ENCODE data around the gene AHNAK.
"Not testable (repeated sequence)": the region's sequence is repeated elsewhere in the genome, so short reads cannot be mapped to it uniquely, and the experiment has no call there.

Gene AHNAK

GRCh38 chr11:62457478-62457877, 89.1 kb downstream of the AHNAK start:
- H3K4me3 ChIP-seq (ENCODE audit: low read depth, low read length): no peak overlapping the region
- H3K4me1 ChIP-seq (ENCODE audit: control insufficient read depth, insufficient read depth, low read length, unreplicated experiment): peaks cover 18% of the 10 kb centered on the region
- no peaks in the 10 kb centered on the region for H3K79me2 ChIP-seq (ENCODE audit: control insufficient read depth, insufficient read depth, low read length, unreplicated experiment)
- H3K27me3 ChIP-seq (ENCODE audit: insufficient read depth, low read length): no peaks in the 10 kb centered on the region
- no peaks in the 10 kb centered on the region for H3K36me3 ChIP-seq (ENCODE audit: insufficient read depth, low read length)
- H2AFZ ChIP-seq (ENCODE audit: low read length, unreplicated experiment): no peak overlapping the region
- H3K27ac ChIP-seq (ENCODE audit: low read depth, low read length): no peak overlapping the region

GRCh38 chr11:62456630-62457029, 90.0 kb downstream of the AHNAK start:
- H2AFZ ChIP-seq (ENCODE audit: low read length, unreplicated experiment): no peak overlapping the region
- H3K36me3 ChIP-seq (ENCODE audit: insufficient read depth, low read length): no peaks in the 10 kb centered on the region
- no peak overlapping the region for H3K4me3 ChIP-seq (ENCODE audit: low read depth, low read length)
- H3K27me3 ChIP-seq (ENCODE audit: insufficient read depth, low read length): no peaks in the 10 kb centered on the region
- H3K4me1 ChIP-seq (ENCODE audit: control insufficient read depth, insufficient read depth, low read length, unreplicated experiment): peaks cover 10% of the 10 kb centered on the region
- H3K79me2 ChIP-seq (ENCODE audit: control insufficient read depth, insufficient read depth, low read length, unreplicated experiment): no peaks in the 10 kb centered on the region
- H3K27ac ChIP-seq (ENCODE audit: low read depth, low read length): no peak overlapping the region

- H3K4me1 ChIP-seq (ENCODE audit: control insufficient read depth, insufficient read depth, low read length, unreplicated experiment): peaks cover 7% of the 10 kb centered on the region
- H3K79me2 ChIP-seq (ENCODE audit: control insufficient read depth, insufficient read depth, low read length, unreplicated experiment): no peaks in the 10 kb centered on the region
- no peak overlapping the region for H3K4me3 ChIP-seq (ENCODE audit: low read depth, low read length)
- no peaks in the 10 kb centered on the region for H3K27me3 ChIP-seq (ENCODE audit: insufficient read depth, low read length)
- no peaks in the 10 kb centered on the region for H3K36me3 ChIP-seq (ENCODE audit: insufficient read depth, low read length)
- H2AFZ ChIP-seq (ENCODE audit: low read length, unreplicated experiment): no peak overlapping the region
- H3K27ac ChIP-seq (ENCODE audit: low read depth, low read length): no peak overlapping the region
Measured at GRCh38 chr11:62452839-62453468, 93.7 kb downstream of the AHNAK start.

GRCh38 chr11:62452261-62452660, 94.3 kb downstream of the AHNAK start:
- H3K4me1 ChIP-seq (ENCODE audit: control insufficient read depth, insufficient read depth, low read length, unreplicated experiment): peaks cover 7% of the 10 kb centered on the region
- no peaks in the 10 kb centered on the region for H3K36me3 ChIP-seq (ENCODE audit: insufficient read depth, low read length)
- H2AFZ ChIP-seq (ENCODE audit: low read length, unreplicated experiment): no peak overlapping the region
- no peak overlapping the region for H3K27ac ChIP-seq (ENCODE audit: low read depth, low read length)
- H3K4me3 ChIP-seq (ENCODE audit: low read depth, low read length): no peak overlapping the region
- no peaks in the 10 kb centered on the region for H3K79me2 ChIP-seq (ENCODE audit: control insufficient read depth, insufficient read depth, low read length, unreplicated experiment)
- H3K27me3 ChIP-seq (ENCODE audit: insufficient read depth, low read length): no peaks in the 10 kb centered on the region

GRCh38 chr11:62451241-62451621, 95.4 kb downstream of the AHNAK start:
- H3K79me2 ChIP-seq (ENCODE audit: control insufficient read depth, insufficient read depth, low read length, unreplicated experiment): no peaks in the 10 kb centered on the region
- no peaks in the 10 kb centered on the region for H3K36me3 ChIP-seq (ENCODE audit: insufficient read depth, low read length)
- H3K4me3 ChIP-seq (ENCODE audit: low read depth, low read length): no peak overlapping the region
- no peak overlapping the region for H3K27ac ChIP-seq (ENCODE audit: low read depth, low read length)
- no peaks in the 10 kb centered on the region for H3K27me3 ChIP-seq (ENCODE audit: insufficient read depth, low read length)
- H2AFZ ChIP-seq (ENCODE audit: low read length, unreplicated experiment): no peak overlapping the region
- H3K4me1 ChIP-seq (ENCODE audit: control insufficient read depth, insufficient read depth, low read length, unreplicated experiment): peaks cover 7% of the 10 kb centered on the region

- Histone ChIP-seq H3K4me3 (ENCODE audit: low read depth, low read length) (no peak overlapping the region), H3K27me3 (ENCODE audit: insufficient read depth, low read length) (no peaks in the 10 kb centered on the region), H3K4me1 (ENCODE audit: control insufficient read depth, insufficient read depth, low read length, unreplicated experiment) (peaks cover 7% of the 10 kb centered on the region), H3K36me3 (ENCODE audit: insufficient read depth, low read length) (no peaks in the 10 kb centered on the region), H3K27ac (ENCODE audit: low read depth, low read length) (no peak overlapping the region), H2AFZ (ENCODE audit: low read length, unreplicated experiment) (no peak overlapping the region), H3K79me2 (ENCODE audit: control insufficient read depth, insufficient read depth, low read length, unreplicated experiment) (no peaks in the 10 kb centered on the region)
Measured at GRCh38 chr11:62450543-62451240, 95.9 kb downstream of the AHNAK start.

GRCh38 chr11:62449912-62450311, 96.7 kb downstream of the AHNAK start:
- H2AFZ ChIP-seq (ENCODE audit: low read length, unreplicated experiment); H3K36me3 ChIP-seq (ENCODE audit: insufficient read depth, low read length); H3K27ac ChIP-seq (ENCODE audit: low read depth, low read length); H3K4me3 ChIP-seq (ENCODE audit: low read depth, low read length); H3K79me2 ChIP-seq (ENCODE audit: control insufficient read depth, insufficient read depth, low read length, unreplicated experiment); H3K27me3 ChIP-seq (ENCODE audit: insufficient read depth, low read length): not testable (repeated sequence)
- H3K4me1 ChIP-seq (ENCODE audit: control insufficient read depth, insufficient read depth, low read length, unreplicated experiment): peaks cover 14% of the 10 kb centered on the region

GRCh38 chr11:62449451-62449851, 97.2 kb downstream of the AHNAK start:
- H3K4me1 ChIP-seq (ENCODE audit: control insufficient read depth, insufficient read depth, low read length, unreplicated experiment): peaks cover 18% of the 10 kb centered on the region
- no peaks in the 10 kb centered on the region for H3K27me3 ChIP-seq (ENCODE audit: insufficient read depth, low read length)
- no peak overlapping the region for H3K4me3 ChIP-seq (ENCODE audit: low read depth, low read length)
- H3K36me3 ChIP-seq (ENCODE audit: insufficient read depth, low read length): no peaks in the 10 kb centered on the region
- no peak overlapping the region for H3K27ac ChIP-seq (ENCODE audit: low read depth, low read length)
- no peaks in the 10 kb centered on the region for H3K79me2 ChIP-seq (ENCODE audit: control insufficient read depth, insufficient read depth, low read length, unreplicated experiment)
- H2AFZ ChIP-seq (ENCODE audit: low read length, unreplicated experiment): no peak overlapping the region

GRCh38 chr11:62446091-62446490, 100.5 kb downstream of the AHNAK start:
- peaks cover 26% of the 10 kb centered on the region for H3K4me1 ChIP-seq (ENCODE audit: control insufficient read depth, insufficient read depth, low read length, unreplicated experiment)
- H3K27me3 ChIP-seq (ENCODE audit: insufficient read depth, low read length): no peaks in the 10 kb centered on the region
- H3K27ac ChIP-seq (ENCODE audit: low read depth, low read length): no peak overlapping the region
- no peaks in the 10 kb centered on the region for H3K36me3 ChIP-seq (ENCODE audit: insufficient read depth, low read length)
- H2AFZ ChIP-seq (ENCODE audit: low read length, unreplicated experiment): no peak overlapping the region
- H3K4me3 ChIP-seq (ENCODE audit: low read depth, low read length): no peak overlapping the region
- H3K79me2 ChIP-seq (ENCODE audit: control insufficient read depth, insufficient read depth, low read length, unreplicated experiment): no peaks in the 10 kb centered on the region

GRCh38 chr11:62445314-62445740, 101.3 kb downstream of the AHNAK start:
- peak overlapping the region; percentile 87 for H3K27ac ChIP-seq (ENCODE audit: low read depth, low read length)
- peak overlapping the region; percentile 79 for H2AFZ ChIP-seq (ENCODE audit: low read length, unreplicated experiment)
- H3K27me3 ChIP-seq (ENCODE audit: insufficient read depth, low read length): no peaks in the 10 kb centered on the region
- H3K79me2 ChIP-seq (ENCODE audit: control insufficient read depth, insufficient read depth, low read length, unreplicated experiment): no peaks in the 10 kb centered on the region
- peak overlapping the region; percentile 89 for H3K4me3 ChIP-seq (ENCODE audit: low read depth, low read length)
- H3K4me1 ChIP-seq (ENCODE audit: control insufficient read depth, insufficient read depth, low read length, unreplicated experiment): peaks cover 32% of the 10 kb centered on the region
- no peaks in the 10 kb centered on the region for H3K36me3 ChIP-seq (ENCODE audit: insufficient read depth, low read length)

GRCh38 chr11:62444835-62445234, 101.8 kb downstream of the AHNAK start:
- Histone ChIP-seq H3K27me3 (ENCODE audit: insufficient read depth, low read length) (no peaks in the 10 kb centered on the region), H3K4me1 (ENCODE audit: control insufficient read depth, insufficient read depth, low read length, unreplicated experiment) (peaks cover 36% of the 10 kb centered on the region), H3K4me3 (ENCODE audit: low read depth, low read length) (peak overlapping the region; percentile 89), H3K79me2 (ENCODE audit: control insufficient read depth, insufficient read depth, low read length, unreplicated experiment) (no peaks in the 10 kb centered on the region), H3K36me3 (ENCODE audit: insufficient read depth, low read length) (no peaks in the 10 kb centered on the region), H3K27ac (ENCODE audit: low read depth, low read length) (peak overlapping the region; percentile 87), H2AFZ (ENCODE audit: low read length, unreplicated experiment) (peak overlapping the region; percentile 79)
